Stimulated activated naive CD8-positive, alpha-beta T cell treated with anti-CD3 and anti-CD28 coated beads, Interleukin-15, Interleukin-2, amounts not matched to agents 100 ng/mL and 50 ng/mL, for 24 hours (primary cell): Measurements from ENCODE around the gene ACOT7.
A peak's percentile ranks its signal among the peaks of the same experiment; 100 is the strongest.

ENCODE experiments used
- H3K27ac Mint-ChIP-seq: one replicate; pipeline ENCODE4 v1.8.0; 2021; ENCODE audit warnings: mild to moderate bottlenecking, mixed read lengths
- H3K27me3 Mint-ChIP-seq: one replicate; pipeline ENCODE4 v1.8.0; 2021; ENCODE audit warnings: mixed read lengths
- H3K36me3 Mint-ChIP-seq: one replicate; pipeline ENCODE4 v1.8.0; 2021; ENCODE audit warnings: low read depth, mixed read lengths
- H3K4me1 Mint-ChIP-seq: one replicate; pipeline ENCODE4 v1.8.0; 2021; ENCODE audit warnings: low read depth, mixed read lengths
- H3K4me3 Mint-ChIP-seq: one replicate; pipeline ENCODE4 v1.8.0; 2021; ENCODE audit warnings: mild to moderate bottlenecking, mixed read lengths
- H3K9me3 Mint-ChIP-seq: one replicate; pipeline ENCODE4 v1.8.0; 2021; ENCODE audit warnings: mixed read lengths

Gene ACOT7

GRCh38 chr1:6252374-6252710 lies 141.2 kb downstream of the ACOT7 start:
- Mint-ChIP-seq H3K4me1 (peaks cover 4% of the 10 kb centered on the region), H3K4me3 (no peak overlapping the region), H3K27ac (no peak overlapping the region), H3K36me3 (no peaks in the 10 kb centered on the region), H3K27me3 (peaks cover 19% of the 10 kb centered on the region), H3K9me3 (no peaks in the 10 kb centered on the region)

DNA sequence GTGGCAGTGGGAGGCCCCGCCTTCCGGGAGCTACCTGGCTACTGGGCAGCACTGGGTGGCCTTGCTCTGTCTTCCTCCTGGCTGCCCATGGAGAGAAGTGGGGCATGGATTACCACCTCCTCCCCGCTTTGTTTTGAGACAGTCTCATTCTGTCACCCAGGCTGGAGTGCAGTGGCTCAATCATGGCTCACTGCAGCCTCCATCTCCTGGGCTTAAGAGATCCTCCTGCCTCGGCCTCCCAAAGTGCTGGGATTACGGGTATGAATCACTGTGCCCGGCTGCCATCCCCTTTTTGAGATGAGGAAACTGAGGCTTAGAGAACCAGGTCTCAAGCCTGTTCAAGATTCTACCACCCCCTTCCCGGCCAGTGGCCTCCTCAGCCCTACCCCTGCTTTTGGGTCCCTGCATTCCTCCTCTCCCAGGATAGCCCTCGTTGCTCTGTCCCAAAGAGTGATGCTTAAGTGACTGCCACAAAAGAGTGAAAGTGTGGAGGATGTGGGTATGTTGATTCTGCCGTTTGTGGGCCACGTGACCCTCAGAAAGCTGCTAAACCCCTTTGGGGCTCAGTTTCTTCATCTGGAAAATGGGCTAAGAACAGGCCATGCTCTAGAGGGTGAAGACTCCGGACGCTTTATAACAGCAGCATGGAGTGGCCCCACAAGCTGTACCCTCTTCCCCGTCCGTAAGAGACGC lies 141.7 kb downstream of the ACOT7 start:
- Mint-ChIP-seq H3K36me3 (no peaks in the 10 kb centered on the region), H3K4me1 (peaks cover 6% of the 10 kb centered on the region)

DNA sequence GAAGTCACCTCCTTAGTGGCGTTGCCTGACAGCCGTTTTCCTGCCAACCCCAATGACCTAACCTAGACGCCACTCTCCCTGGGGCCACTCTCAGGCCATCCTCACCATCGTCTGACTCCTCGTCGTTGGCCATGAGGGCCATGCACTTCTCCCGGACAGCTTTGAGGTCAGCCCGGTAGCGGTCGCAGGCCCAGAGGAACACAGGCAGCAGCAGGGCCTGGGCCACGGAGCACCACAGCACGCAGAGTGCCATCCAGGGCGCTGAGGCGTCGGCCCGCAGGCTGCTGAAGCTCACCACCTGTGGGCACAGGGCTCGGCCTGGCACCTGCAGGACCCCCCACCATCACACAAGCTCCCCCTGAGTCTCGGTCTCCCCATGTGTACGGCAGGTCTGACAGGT lies 142.3 kb downstream of the ACOT7 start:
- Mint-ChIP-seq H3K27ac (no peak overlapping the region), H3K4me1 (peaks cover 12% of the 10 kb centered on the region), H3K27me3 (peaks cover 29% of the 10 kb centered on the region), H3K36me3 (no peaks in the 10 kb centered on the region), H3K9me3 (no peaks in the 10 kb centered on the region), H3K4me3 (no peak overlapping the region)

More for the DNA sequence above, 141.7 kb downstream of the ACOT7 start:
- Mint-ChIP-seq H3K27ac (no peak overlapping the region), H3K27me3 (peaks cover 24% of the 10 kb centered on the region), H3K9me3 (no peaks in the 10 kb centered on the region), H3K4me3 (no peak overlapping the region)

DNA sequence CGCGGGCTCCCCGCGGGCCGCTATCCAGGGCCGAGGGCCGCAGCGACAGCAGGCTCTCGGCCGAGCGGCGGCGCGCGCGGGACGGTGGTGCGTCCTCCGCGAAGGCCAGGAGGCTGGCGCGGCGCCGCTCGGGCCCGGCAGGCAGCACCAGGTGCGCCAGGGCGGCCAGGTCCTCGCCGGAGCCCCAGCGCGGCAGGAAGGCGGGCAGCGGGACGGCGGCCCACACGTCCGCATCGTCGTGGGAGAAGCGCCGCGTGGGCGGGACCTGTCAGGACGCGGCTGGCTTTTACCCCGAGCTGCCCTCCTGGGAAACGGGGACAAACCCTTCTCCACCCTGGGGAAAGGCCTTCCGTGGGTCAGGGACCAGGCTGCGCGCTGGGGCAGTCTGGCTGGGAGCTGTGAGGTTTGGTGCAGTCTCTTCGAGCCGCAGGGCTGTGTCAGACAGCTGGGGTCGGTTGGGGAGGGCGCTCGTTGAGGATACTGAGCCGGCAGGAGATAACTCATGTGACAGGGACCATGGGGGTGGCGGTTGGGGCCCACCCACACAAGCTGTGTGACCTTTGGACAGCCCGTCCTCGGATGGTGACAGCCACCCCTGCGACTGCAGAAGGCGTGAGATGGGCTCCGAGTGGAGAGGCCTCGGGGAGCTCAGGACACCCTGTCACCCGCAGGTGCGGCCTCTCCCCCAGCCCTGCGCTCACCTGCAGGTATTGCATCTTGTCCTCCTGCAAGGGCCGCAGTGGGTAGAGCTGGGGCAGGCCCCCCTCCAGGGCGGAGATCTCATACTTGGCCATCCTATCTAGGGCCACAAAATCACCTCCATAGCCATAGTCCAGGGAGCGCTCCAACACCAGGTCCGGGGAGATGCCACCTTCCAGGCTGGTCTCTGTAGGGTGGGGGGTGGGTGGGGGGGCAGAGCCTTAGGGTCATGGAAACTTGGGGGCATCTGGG lies 143.6 kb downstream of the ACOT7 start:
- peaks cover 16% of the 10 kb centered on the region for H3K4me1 Mint-ChIP-seq
- H3K4me3 Mint-ChIP-seq, result no peak overlapping the region
- peak overlapping the region; percentile 40 for H3K27ac Mint-ChIP-seq
- H3K27me3 Mint-ChIP-seq, result peaks cover 30% of the 10 kb centered on the region
- no peaks in the 10 kb centered on the region for H3K9me3 Mint-ChIP-seq
- H3K36me3 Mint-ChIP-seq, result no peaks in the 10 kb centered on the region

DNA sequence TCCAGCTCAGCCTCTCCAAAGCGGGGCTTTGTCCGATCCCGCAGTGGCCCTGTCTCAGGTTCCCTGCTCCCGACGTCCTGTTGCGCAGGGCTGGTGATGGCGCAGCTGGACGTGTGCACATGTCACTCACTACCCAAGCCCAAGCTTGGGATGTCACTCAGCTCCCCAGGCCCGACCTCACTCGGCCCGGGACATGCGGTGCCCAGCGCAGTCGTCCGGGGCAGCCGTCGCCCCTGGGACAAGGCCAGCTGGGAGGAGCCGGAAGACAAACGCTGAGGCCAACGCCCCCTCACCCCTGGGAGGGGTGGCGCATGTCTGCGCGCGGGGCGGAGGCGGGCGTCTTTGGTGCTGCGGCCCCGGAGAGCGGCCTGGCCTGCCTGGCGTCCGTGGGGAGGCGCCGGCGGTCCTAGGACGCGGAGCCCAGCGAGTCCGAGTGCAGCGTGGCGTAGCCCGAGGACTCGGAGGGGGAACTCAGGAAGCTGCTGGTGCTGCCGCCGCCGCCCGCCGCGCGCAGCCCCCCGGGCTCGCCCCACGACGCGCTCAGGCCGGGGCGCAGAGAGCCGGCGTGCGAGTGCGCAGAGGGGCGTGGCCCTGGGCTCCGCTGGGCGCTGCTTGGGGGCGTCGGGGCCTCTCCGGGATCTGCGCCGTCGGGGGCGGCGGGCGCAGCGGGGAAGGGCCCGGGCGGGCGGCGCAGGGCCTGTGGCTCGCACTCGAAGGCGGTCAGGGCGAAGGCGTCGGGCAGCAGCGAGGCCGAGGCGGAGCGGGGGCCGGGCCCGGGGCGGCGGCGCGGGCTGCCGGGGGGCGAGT lies 144.4 kb downstream of the ACOT7 start:
- Mint-ChIP-seq H3K27me3 (peaks cover 35% of the 10 kb centered on the region), H3K4me3 (no peak overlapping the region), H3K36me3 (no peaks in the 10 kb centered on the region), H3K9me3 (no peaks in the 10 kb centered on the region), H3K27ac (no peak overlapping the region), H3K4me1 (peaks cover 16% of the 10 kb centered on the region)

DNA sequence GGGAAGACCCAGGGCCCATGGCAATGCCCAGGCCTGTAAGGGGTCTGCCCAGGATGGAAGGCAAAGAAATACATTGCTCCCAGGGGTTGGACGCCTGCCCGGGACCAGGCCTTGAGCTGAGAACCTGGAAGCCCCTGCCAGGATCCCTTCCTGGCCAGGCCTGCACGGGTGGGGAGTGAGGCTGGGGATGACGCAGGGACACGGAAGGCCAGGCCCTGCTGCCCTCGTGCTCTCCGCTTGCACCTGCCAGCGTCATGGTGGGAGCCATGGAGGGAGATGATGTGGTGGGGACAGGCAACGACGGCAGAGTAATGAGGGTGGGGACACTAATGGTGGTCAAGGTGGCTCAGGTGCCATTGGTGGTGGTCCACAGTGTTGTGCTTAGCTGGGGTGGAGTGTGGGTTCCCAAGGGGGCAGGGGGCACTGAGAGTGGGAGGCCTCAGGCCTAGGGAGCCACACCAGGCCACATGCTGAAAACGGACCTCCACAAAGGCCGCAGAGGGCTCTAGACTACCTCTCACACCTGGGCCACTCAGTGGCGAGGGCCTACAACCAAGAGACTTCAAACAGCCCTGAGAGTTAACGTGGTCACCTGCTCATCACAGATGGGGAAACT lies 145.3 kb downstream of the ACOT7 start:
- Mint-ChIP-seq H3K9me3 (no peaks in the 10 kb centered on the region), H3K36me3 (no peaks in the 10 kb centered on the region), H3K27ac (no peak overlapping the region), H3K4me1 (peaks cover 16% of the 10 kb centered on the region), H3K27me3 (peaks cover 44% of the 10 kb centered on the region), H3K4me3 (no peak overlapping the region)

GRCh38 chr1:6247651-6248050 lies 145.9 kb downstream of the ACOT7 start:
- Mint-ChIP-seq H3K9me3 (no peaks in the 10 kb centered on the region), H3K27ac (no peak overlapping the region), H3K27me3 (peaks cover 48% of the 10 kb centered on the region), H3K36me3 (no peaks in the 10 kb centered on the region), H3K4me3 (no peak overlapping the region), H3K4me1 (peaks cover 16% of the 10 kb centered on the region)

DNA sequence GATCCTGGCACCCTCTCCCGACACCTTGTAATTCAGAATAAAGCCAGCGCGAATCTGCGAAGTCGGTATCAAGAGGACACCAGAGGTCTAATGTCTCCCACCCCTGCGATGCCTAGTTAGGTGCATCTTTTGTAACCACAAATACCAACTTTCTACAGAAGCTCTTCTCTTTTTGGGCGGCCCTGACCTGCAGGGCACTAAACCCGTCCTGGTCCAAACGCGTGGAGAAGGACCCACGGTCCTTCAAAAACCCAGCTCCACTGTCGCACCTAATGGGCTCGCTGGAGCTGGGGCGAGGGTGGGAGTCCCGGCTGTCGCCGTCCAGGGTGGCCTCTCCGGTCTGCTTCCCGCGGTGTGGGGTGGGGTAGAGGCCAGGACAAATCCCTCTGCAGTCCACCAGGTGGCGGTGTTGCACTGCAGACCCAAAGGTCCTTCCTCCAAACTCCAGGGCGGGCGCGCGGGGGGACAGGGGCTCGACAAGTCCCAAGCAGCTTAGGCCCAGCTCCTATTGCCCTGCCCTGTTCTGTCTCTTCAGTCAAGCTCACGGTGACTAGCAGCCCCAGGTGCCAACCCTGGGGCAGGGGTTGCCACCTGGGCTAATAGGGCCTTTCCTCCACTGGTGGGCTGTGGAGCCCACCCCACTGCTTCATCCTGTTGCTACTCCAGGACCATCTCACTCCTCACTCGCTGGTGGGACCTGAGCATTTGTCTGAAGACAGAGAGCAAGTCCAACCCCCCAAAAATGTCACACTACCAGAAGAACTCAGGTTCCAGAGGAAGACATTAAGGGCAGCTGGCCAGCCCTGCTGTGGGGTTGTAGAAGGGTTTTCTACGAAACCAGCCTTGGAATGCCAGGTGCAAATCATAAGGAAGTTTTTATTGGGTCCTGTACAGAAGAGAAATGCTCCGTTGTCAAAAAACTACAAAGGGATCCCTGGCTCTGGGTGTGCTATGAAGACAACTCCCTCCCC lies 146.8 kb downstream of the ACOT7 start:
- Mint-ChIP-seq H3K4me1 (peaks cover 16% of the 10 kb centered on the region), H3K27me3 (peaks cover 48% of the 10 kb centered on the region), H3K36me3 (no peaks in the 10 kb centered on the region), H3K9me3 (no peaks in the 10 kb centered on the region), H3K4me3 (no peak overlapping the region), H3K27ac (no peak overlapping the region)

DNA sequence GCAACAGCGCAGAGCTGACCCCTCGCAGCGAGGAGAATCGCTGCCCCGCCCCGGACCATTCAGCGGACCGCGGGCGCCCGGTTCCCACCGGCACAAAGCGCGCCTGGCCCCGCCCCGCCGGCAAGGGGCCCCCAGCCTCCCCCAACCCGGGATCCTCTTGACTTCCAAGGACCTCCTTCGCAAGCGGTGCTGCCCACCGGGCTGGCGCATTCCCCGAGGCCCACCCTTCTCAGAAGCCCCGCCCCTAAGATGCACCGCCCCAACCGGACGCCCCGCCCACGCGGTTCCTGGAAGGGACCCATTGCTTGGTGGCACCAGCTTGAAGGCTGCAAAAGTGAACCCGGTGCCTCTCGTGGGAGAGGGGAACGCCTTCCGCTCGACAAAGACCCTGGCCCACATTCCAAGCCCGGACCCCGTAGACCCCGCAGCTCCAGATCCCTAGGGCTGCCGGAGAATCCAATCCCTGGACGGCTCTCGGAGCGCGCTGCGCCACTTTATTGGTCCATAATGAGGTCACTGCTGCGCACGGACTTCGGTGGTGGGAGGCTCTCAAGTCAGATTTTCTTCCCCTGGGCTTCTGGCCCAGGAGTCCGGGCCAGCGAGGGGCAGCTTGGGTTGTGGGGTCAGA lies 147.6 kb downstream of the ACOT7 start:
- peaks cover 22% of the 10 kb centered on the region for H3K4me1 Mint-ChIP-seq
- no peak overlapping the region for H3K27ac Mint-ChIP-seq
- peaks cover 56% of the 10 kb centered on the region for H3K27me3 Mint-ChIP-seq
- no peaks in the 10 kb centered on the region for H3K36me3 Mint-ChIP-seq
- H3K4me3 Mint-ChIP-seq, result no peak overlapping the region
- H3K9me3 Mint-ChIP-seq, result no peaks in the 10 kb centered on the region

DNA sequence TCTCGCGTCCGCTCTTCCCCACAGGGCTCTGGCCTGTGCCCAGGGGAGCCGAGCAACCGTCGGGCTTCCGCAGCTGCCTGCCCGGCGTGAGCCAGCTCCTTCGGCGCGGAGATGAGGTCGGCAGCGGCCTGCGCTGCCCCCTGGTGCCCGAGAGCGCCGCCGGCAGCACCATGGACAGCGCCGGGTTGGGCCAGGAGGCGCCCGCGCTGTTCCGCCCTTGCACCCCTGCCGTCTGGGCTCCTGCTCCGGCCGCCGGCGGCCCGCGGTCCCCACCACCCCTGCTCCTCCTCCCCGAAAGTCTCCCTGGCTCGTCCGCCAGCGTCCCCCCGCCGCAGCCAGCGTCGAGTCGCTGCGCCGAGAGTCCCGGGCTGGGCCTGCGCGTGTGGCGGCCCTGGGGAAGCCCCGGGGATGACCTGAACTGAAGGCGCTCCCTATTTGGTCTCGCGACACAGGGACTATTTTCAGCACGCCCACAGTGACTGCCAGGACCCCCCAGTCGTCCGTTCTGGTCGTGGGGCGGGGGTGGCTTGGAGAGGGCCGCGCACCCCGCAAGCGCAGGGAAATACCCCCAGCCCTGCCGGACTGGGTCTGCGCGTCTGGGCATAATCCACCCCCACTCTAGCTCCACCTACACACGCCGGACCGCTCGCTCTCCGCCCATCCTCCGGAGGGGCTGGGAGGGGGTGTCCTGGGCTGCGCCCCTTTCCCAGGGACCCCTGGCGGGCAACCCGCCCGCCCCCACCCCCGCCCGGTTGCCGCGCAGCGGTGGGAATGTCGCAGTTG lies 148.3 kb downstream of the ACOT7 start:
- H3K36me3 Mint-ChIP-seq, result no peaks in the 10 kb centered on the region
- H3K9me3 Mint-ChIP-seq, result no peaks in the 10 kb centered on the region
- no peak overlapping the region for H3K27ac Mint-ChIP-seq
- H3K27me3 Mint-ChIP-seq, result peaks cover 53% of the 10 kb centered on the region
- H3K4me1 Mint-ChIP-seq, result peaks cover 22% of the 10 kb centered on the region
- H3K4me3 Mint-ChIP-seq, result no peak overlapping the region

DNA sequence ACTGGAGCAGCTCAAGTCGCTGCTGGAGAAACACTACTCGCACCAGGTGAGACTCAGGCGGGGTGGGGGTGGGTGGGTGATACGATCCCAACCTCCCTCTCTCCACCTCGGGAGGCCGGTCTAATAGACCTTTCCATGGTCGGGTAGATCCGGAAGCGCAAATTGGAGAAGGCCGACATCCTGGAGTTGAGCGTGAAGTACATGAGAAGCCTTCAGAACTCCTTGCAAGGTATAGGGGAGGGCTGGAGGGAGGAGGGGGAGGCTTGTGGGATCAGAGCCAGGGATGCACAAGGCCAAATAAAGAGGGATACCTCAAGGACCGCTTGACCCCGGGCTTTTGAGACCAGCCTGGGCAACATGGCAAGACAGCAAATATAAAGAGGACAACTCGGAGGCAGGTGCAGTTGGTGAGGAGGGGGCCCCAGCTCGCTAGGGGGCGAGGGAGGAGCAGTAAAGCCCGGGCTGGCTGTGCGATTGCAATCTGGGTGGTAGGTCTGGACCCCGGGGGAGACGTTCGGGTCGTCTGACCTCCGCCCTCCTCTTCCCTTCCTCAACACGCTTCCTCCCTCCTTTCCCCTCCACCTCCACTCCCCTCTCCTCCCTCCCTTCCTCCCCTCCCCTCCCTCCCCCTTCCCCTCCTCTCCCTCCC lies 149.0 kb downstream of the ACOT7 start:
- Mint-ChIP-seq H3K27ac (no peak overlapping the region), H3K36me3 (no peaks in the 10 kb centered on the region), H3K4me1 (peaks cover 22% of the 10 kb centered on the region), H3K27me3 (peaks cover 56% of the 10 kb centered on the region), H3K4me3 (no peak overlapping the region), H3K9me3 (no peaks in the 10 kb centered on the region)

- Mint-ChIP-seq H3K9me3 (no peaks in the 10 kb centered on the region), H3K36me3 (no peaks in the 10 kb centered on the region), H3K4me3 (no peak within 1 kb of the TSS), H3K27ac (no peak within 1 kb of the TSS), H3K27me3 (peaks cover 61% of the 10 kb centered on the region), H3K4me1 (peaks cover 22% of the 10 kb centered on the region)
Measured at GRCh38 chr1:6243993-6244392, 149.6 kb downstream of the ACOT7 start, which contains the start of gene HES3. HES3 (plus strand) TSS chr1:6244179; CDS start chr1:6244366, 187 bp downstream.
